Measurements from ENCODE around the gene CITED4. TPM values are rescaled to one million over a fixed set of nuclear protein-coding genes. Genes with fewer than 3 reads are reported as not detected.

The CITED4 gene
- total RNA-seq, 1 donor from 2014 or later = 30.5 TPM

DNA sequence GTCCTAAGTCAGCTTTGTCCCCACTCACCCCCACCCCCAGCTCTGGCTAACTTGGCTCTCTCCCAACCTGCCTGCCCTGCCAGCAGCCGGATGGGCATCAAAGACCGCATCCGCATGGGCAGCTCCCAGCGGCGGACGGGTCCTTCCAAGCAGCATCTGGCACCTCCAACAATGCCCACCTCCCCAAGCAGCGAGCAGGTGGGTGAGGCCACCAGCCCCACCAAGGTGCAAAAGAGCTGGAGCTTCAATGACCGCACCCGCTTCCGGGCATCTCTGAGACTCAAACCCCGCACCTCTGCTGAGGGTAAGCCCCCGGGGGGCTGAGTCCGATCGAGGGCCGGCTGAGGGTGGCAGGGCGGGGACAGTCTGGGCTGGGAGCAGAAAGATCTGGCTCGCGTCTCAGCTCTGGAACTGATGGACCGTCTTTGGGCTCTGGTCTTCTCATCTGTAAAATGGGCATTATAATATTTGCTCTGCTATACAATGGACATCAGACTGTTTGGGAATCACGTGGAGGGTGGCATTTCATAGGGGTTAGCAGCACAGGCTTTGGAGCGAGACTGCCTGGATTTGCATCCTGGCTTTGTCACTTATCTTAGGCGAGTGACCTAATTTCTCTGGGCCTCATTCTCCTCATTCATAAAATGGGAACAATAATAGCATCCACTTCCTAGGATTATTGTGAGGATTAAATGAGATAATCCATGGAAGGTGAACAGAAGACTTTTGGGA lies 31.0 kb downstream of the CITED4 start:
- Mint-ChIP-seq H3K4me1 (ENCODE audit: low read depth) (peaks cover 4% of the 10 kb centered on the region), H3K27me3 (ENCODE audit: low read depth) (no peaks in the 10 kb centered on the region), H3K4me3 (ENCODE audit: unreplicated experiment) (no peak overlapping the region), H3K9me3 (ENCODE audit: low read depth) (no peaks in the 10 kb centered on the region), H3K36me3 (ENCODE audit: low read depth) (peaks cover 2% of the 10 kb centered on the region), H3K27ac (ENCODE audit: unreplicated experiment) (no peak overlapping the region)
- peak; percentile 86 for DNase-seq (ENCODE audit: low spot score)
- TF ChIP-seq, protein P1, sequence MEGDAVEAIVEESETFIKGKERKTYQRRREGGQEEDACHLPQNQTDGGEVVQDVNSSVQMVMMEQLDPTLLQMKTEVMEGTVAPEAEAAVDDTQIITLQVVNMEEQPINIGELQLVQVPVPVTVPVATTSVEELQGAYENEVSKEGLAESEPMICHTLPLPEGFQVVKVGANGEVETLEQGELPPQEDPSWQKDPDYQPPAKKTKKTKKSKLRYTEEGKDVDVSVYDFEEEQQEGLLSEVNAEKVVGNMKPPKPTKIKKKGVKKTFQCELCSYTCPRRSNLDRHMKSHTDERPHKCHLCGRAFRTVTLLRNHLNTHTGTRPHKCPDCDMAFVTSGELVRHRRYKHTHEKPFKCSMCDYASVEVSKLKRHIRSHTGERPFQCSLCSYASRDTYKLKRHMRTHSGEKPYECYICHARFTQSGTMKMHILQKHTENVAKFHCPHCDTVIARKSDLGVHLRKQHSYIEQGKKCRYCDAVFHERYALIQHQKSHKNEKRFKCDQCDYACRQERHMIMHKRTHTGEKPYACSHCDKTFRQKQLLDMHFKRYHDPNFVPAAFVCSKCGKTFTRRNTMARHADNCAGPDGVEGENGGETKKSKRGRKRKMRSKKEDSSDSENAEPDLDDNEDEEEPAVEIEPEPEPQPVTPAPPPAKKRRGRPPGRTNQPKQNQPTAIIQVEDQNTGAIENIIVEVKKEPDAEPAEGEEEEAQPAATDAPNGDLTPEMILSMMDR (IDR thresholded peaks at IDR 0.05) = no peak

GRCh38 chr1:40830419-40830943 lies 31.7 kb downstream of the CITED4 start:
- H3K27me3 Mint-ChIP-seq (ENCODE audit: low read depth) = no peaks in the 10 kb centered on the region
- peak; percentile 62 for DNase-seq (ENCODE audit: low spot score)
- H3K27ac Mint-ChIP-seq (ENCODE audit: unreplicated experiment) = no peak overlapping the region

DNA sequence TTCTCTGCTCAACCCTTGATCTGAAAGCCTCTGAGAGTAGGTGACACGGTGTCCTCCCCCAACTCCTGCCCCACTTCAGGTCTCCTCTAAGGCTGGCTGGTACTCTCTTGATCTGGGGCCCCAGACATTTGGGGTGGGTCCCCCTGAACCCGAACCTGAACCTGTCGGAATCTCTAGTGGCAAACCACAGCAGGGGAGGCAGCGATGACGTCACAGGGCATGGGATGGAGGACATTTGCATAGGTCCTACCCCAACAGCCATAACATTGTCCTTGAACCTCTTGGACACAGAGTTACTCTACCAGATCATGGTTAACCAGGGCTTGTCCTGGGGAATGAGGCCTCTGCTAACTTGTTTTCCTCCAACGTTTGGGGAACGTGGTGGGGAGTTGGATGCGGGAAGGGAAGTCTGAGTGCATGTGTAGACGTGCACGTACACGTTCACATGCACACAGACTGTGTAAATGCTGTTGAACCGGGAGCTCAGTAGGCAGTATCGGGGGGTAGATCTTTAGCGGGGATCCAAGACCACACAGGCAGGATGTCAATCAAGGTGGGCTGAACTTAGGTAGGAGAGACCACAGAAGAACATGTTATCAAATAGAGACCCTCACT lies 32.4 kb downstream of the CITED4 start:
- no peak overlapping the region for H3K4me3 Mint-ChIP-seq (ENCODE audit: unreplicated experiment)
- H3K9me3 Mint-ChIP-seq (ENCODE audit: low read depth) = no peaks in the 10 kb centered on the region
- H3K4me1 Mint-ChIP-seq (ENCODE audit: low read depth) = peaks cover 18% of the 10 kb centered on the region
- TF ChIP-seq, protein P1 (IDR thresholded peaks at IDR 0.05) = no peak
- H3K27ac Mint-ChIP-seq (ENCODE audit: unreplicated experiment) = no peak overlapping the region
- no peaks in the 10 kb centered on the region for H3K27me3 Mint-ChIP-seq (ENCODE audit: low read depth)
- no peak for DNase-seq (ENCODE audit: low spot score)
- H3K36me3 Mint-ChIP-seq (ENCODE audit: low read depth) = peaks cover 2% of the 10 kb centered on the region

More at GRCh38 chr1:40830419-40830943, 31.7 kb downstream of the CITED4 start:
- peaks cover 11% of the 10 kb centered on the region for H3K4me1 Mint-ChIP-seq (ENCODE audit: low read depth)
- no peak overlapping the region for H3K4me3 Mint-ChIP-seq (ENCODE audit: unreplicated experiment)
- H3K36me3 Mint-ChIP-seq (ENCODE audit: low read depth) = peaks cover 2% of the 10 kb centered on the region
- TF ChIP-seq, protein P1 (IDR thresholded peaks at IDR 0.05) = no peak
- no peaks in the 10 kb centered on the region for H3K9me3 Mint-ChIP-seq (ENCODE audit: low read depth)

DNA sequence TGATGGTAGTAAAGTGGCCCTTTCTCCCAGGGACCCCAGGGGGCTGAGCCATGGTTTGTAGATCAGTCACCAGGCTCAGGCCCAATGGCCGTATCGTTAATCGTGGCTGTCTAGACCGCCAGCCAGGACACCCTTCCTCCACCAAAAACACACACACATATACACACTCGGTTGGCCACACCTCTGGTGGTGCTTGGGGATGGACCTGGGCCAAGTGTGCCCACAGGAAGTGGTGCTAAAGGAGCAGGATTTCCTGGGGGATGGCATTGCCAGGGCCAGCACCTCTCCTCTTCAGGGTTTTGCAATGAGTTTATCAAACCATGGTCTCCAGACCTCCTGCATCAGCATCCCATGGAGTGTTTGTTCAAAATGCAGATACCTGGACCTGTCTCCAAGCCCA lies 36.2 kb downstream of the CITED4 start:
- H3K9me3 Mint-ChIP-seq (ENCODE audit: low read depth) = no peaks in the 10 kb centered on the region
- H3K36me3 Mint-ChIP-seq (ENCODE audit: low read depth) = no peaks in the 10 kb centered on the region
- no peaks in the 10 kb centered on the region for H3K27me3 Mint-ChIP-seq (ENCODE audit: low read depth)
- H3K4me3 Mint-ChIP-seq (ENCODE audit: unreplicated experiment) = no peak overlapping the region
- TF ChIP-seq, protein P1 (IDR thresholded peaks at IDR 0.05) = no peak
- peak overlapping the region; percentile 97 for H3K27ac Mint-ChIP-seq (ENCODE audit: unreplicated experiment)
- no peak for DNase-seq (ENCODE audit: low spot score)
- H3K4me1 Mint-ChIP-seq (ENCODE audit: low read depth) = peaks cover 36% of the 10 kb centered on the region

- no peak for DNase-seq (ENCODE audit: low spot score)
- Mint-ChIP-seq H3K9me3 (ENCODE audit: low read depth) (no peaks in the 10 kb centered on the region), H3K4me3 (ENCODE audit: unreplicated experiment) (peak overlapping the region; percentile 33), H3K4me1 (ENCODE audit: low read depth) (peaks cover 42% of the 10 kb centered on the region), H3K27me3 (ENCODE audit: low read depth) (no peaks in the 10 kb centered on the region), H3K36me3 (ENCODE audit: low read depth) (no peaks in the 10 kb centered on the region), H3K27ac (ENCODE audit: unreplicated experiment) (peak overlapping the region; percentile 97)
- TF ChIP-seq, protein P1 (IDR thresholded peaks at IDR 0.05) = no peak
Measured at GRCh38 chr1:40825435-40825788, 36.8 kb downstream of the CITED4 start.

All from chondrocyte (in vitro differentiated cells).